ENCODE measurements around the gene PSMD13.

Gene PSMD13

GRCh38 chr11:203056-203944 lies 33.5 kb upstream of the PSMD13 start:
- no peak for DNase-seq (ENCODE audit: low spot score)
- no peak for TF ChIP-seq CTCF (IDR thresholded peaks at IDR 0.05; ENCODE audit: extremely low read depth, missing control alignments)

GRCh38 chr11:203945-204586 lies 32.7 kb upstream of the PSMD13 start:
- DNase-seq (ENCODE audit: low spot score) = no peak
- TF ChIP-seq CTCF (IDR thresholded peaks at IDR 0.05; ENCODE audit: extremely low read depth, missing control alignments) = no peak

- DNase-seq (ENCODE audit: low spot score) = no peak
- no peak for TF ChIP-seq CTCF (IDR thresholded peaks at IDR 0.05; ENCODE audit: extremely low read depth, missing control alignments)
Measured at GRCh38 chr11:204587-205109, 32.1 kb upstream of the PSMD13 start.

GRCh38 chr11:205221-206001 lies 31.4 kb upstream of the PSMD13 start:
- no peak for DNase-seq (ENCODE audit: low spot score)
- TF ChIP-seq CTCF (IDR thresholded peaks at IDR 0.05; ENCODE audit: extremely low read depth, missing control alignments) = no peak

GRCh38 chr11:206002-206384 lies 30.8 kb upstream of the PSMD13 start:
- no peak for TF ChIP-seq CTCF (IDR thresholded peaks at IDR 0.05; ENCODE audit: extremely low read depth, missing control alignments)
- no peak for DNase-seq (ENCODE audit: low spot score)

GRCh38 chr11:206526-207207 lies 30.1 kb upstream of the PSMD13 start:
- TF ChIP-seq CTCF (IDR thresholded peaks at IDR 0.05; ENCODE audit: extremely low read depth, missing control alignments) = no peak
- peak; percentile 44 for DNase-seq (ENCODE audit: low spot score)

All from GM20000 (cell line).